Activated gamma-delta T cell (primary cell): ENCODE results near the gene DYNC2LI1.

Source experiments
- DNase-seq: peaks from one replicate; lab custom pipeline; 2025; lab: John Stamatoyannopoulos, UW

DYNC2LI1 gene

DNA sequence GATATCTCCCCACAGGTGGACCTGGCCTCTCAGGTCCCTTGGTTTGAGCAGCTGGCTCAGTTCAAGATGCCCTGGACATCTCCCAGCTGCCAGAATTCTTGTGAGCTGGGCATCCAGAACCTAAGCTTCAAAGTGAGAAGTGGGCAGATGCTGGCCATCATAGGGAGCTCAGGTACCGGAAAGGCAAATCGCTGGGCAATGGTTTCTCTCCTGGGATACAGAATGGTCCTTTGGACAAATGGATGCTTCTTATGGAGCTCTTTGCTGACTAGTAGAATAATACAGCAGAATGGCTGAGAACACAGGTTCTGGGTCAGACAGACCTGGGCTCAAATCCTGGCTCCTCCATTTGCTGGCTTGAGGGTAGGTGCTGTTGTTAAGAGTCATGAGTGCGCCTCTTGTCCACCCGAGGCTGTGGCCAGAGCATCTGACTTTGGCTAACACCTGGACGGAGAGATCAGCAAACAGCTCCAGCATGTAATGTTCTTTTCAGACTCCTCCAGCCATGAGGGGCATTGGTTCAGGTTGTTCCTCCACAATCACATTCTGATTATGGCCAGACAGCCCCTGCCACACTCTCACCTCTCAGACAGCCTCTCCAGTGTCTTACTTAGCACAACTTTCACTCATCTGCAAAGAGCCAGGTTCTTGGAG lies 72.4 kb downstream of the DYNC2LI1 start:
- DNase-seq, result no peak

DNA sequence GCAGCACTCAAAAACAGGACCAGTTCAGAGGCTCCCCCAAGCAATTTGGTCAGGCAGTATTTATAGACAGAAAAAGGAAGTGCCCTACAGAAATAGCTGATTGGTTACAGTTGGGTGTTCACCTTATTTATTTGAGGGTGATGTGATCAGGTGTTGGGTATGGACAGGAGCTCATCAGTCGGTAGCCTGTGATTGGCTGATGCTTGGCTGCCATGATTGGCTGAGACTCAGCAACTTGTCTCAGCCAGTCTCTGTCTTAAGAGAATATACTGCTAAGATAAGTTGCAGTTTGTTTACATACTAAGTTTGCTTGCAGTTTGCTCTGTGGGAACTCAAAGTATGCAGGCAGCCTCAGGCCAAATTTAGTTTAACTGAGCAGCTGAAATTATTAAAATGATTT lies 74.4 kb downstream of the DYNC2LI1 start:
- DNase-seq, result no peak

DNA sequence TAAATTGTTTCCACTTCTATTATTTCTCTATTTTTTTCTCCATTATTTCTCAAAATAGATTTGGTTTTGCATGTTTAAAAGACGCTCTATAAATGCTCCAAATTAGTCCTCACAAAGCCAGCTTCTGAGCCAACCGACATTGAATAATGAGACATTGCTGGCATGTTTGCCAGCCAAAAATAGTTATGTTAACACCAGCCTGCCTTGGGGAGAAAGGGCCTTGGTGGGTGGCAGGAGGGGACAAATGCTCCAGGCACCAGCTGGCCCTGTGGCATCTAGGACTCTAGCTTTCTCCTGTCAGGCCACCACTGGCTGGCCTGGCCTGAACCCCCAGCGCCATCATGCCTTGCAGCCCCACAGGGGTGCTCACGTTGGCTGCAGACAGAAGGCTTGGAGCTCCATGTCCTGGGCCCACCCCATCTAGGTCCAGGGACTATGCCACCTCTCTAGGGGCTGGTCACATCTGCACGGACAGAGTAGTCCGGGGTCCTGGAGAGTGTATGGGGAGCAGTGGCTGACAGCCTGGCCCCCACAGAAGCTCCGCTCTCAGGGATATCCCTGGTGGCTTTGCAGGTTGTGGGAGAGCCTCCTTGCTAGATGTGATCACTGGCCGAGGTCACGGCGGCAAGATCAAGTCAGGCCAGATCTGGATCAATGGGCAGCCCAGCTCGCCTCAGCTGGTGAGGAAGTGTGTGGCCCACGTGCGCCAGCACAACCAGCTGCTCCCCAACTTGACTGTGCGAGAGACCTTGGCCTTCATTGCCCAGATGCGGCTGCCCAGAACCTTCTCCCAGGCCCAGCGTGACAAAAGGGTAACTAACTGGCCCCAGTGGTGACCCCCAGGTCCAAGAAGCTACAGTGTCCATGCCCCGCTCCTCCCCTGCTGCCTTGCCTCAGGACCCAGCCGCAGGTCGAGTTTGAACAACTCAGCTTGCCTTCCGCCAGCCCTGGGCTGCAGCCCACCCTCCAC lies 77.5 kb downstream of the DYNC2LI1 start:
- no peak for DNase-seq

DNA sequence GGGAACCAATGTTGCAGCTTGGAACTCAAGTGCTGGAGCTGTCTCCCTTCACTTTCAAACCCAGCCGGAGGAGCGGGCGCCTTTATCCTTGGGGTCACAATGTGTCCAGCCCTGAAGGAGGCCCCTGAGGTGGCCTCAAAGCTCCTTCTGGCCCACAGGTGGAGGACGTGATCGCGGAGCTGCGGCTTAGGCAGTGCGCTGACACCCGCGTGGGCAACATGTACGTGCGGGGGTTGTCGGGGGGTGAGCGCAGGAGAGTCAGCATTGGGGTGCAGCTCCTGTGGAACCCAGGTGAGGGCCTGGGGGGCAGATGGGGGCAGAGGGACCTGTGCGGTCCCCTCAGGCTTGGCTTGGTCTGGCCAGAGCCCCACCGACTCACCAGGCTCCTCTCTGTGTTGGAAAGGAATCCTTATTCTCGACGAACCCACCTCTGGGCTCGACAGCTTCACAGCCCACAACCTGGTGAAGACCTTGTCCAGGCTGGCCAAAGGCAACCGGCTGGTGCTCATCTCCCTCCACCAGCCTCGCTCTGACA lies 78.4 kb downstream of the DYNC2LI1 start:
- DNase-seq, result no peak

DNA sequence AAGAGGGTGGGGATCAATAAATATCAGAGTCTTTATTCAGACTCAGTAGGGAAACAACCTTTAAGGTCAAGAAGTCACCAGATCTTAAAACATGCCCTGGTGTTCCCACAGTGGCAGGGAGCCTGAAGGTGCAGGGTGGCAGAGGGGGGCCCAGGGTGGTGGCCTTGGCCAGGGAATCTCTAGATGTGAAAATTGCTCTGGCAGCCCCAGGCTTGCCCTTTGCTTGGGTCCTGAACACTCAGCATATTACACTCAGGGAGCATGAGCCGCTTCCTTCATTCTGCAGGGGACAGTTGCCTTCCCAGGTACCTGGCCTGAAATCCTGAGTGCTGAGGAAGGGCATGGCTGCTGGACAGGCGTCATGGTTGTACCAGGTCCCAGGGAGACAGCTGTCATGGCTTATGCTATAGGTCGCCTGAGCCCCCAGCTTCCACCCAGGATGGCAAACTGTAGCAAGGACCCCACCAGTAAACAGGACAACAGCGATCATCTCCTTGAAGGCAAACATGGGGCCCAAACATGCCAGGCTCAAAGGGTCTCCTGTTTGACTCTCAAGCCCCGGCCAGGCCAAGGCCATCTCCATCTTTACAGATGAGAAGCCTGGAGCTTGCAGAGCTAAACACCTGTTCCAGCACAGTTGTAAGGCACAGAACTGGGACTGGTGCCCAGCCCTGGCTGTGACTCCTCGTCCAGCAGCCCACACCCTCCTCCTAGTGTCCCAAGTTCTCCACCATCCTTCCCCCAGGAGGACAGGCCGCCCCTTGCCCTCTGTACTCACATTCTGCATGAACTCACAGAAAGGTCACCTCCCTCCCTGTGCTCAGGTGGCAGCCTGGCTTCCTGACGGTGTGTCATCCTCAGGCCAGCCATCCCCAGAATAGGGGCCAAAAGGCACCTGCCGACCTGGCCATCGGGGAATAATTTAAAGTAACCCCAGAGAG lies 79.6 kb downstream of the DYNC2LI1 start:
- DNase-seq, result no peak

DNA sequence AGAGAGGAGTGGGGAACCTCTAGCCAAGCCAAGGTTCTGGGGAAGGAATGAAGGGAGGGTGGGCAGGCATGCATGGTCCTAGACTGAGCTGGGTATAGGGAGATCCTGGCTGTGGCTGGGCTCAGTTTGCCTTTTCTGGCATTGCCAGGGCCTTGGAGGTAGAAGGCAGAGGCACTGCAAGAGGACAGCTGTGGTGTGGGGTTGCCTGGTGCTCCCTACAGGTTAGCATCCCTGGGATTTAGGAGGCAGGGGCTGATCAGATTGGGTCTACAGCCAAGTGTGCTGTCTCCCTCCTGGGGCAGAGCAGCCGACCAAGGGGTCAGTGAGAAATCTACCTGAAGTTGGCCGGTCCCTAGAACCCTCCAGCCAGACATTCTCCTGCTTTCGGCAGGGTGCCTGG lies 80.8 kb downstream of the DYNC2LI1 start:
- no peak for DNase-seq

DNA sequence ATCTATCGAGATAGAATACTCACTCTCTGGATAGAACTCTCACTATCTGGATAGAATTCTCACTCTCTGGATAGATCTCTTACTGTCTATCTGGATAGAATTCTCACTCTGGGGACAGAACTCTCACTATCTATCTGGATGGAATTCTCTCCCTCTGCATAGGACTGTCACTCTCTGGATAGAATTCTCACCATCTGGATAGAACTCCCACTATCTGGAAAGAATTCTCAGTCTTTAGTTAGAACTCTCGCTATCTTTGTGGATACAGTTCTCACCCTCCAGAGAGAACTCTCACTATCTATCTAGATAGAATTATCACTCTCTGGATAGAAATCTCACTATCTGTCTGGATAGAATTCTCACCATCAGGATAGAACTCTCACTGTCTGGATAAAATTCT lies 81.5 kb downstream of the DYNC2LI1 start:
- DNase-seq, result no peak
